Measurements from ENCODE around the gene EIF5AL1.

GRCh38 chr10:79559726-79560125 is 47.4 kb downstream of the EIF5AL1 start:
- TF ChIP-seq CTCF (conservative IDR thresholded peaks at IDR 0.05; ENCODE audit: low read length) (no peak), EZH2phosphoT487 (IDR thresholded peaks at IDR 0.05; ENCODE audit: borderline replicate concordance) (no peak)
